Neural progenitor cell (in vitro differentiated cells): Measurements from ENCODE around the gene PMF1.

Experiments
- CTCF ChIP-seq: fragments of 200-600 bp; sonication (generic); IDR thresholded peaks from 2 replicates; pipeline ENCODE4 v1.5.1; 2017; ENCODE audit warnings: antibody characterized with exemption, mild to moderate bottlenecking
- EZH2 ChIP-seq: fragments of 200-600 bp; sonication (generic); IDR thresholded peaks from 2 replicates; pipeline ENCODE4 v1.6.1; 2017; ENCODE audit warnings: antibody characterized with exemption, mild to moderate bottlenecking, moderate library complexity
- EZH2phosphoT487 ChIP-seq: fragments of 200-600 bp; sonication (generic); IDR thresholded peaks from 2 replicates; pipeline ENCODE4 v1.6.1; 2017; ENCODE audit warnings: antibody characterized with exemption

GRCh38 chr1:156246241-156246780 is 33.5 kb downstream of the PMF1 start:
- TF ChIP-seq CTCF (no peak), EZH2 (no peak), EZH2phosphoT487 (no peak)
